UCSD-AML1 (cell line): ENCODE results near the gene CST7.
"Not testable (repeated sequence)": the region's sequence is repeated elsewhere in the genome, so short reads cannot be mapped to it uniquely, and the experiment has no call there.

Experiments
- DNase-seq: peaks from one replicate; lab custom pipeline; 2025; ENCODE audit not compliant: unreplicated experiment; lab: John Stamatoyannopoulos, UW

CST7 gene

DNA sequence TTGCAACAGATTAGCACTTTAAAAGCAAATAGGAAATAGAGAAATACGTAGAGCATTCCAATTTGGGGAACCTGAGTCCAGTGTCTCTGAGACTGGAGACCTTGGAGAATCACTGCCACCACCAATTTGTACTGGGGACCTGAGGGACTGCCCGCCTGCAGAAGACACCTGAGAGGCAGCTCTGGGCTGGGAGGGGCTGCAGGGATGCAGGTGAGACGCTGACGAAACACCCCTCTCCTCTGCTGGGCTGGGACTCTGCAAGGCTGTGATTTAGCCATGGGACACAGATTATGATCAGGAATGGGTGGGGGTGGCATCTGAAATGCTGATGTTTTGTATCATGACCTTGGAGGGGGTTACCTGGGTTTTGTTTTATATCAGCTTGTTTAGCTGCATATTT, 50.5 kb downstream of the CST7 start:
- no peak for DNase-seq

GRCh38 chr20:25000268-25000801, 51.3 kb downstream of the CST7 start:
- DNase-seq, result no peak

DNA sequence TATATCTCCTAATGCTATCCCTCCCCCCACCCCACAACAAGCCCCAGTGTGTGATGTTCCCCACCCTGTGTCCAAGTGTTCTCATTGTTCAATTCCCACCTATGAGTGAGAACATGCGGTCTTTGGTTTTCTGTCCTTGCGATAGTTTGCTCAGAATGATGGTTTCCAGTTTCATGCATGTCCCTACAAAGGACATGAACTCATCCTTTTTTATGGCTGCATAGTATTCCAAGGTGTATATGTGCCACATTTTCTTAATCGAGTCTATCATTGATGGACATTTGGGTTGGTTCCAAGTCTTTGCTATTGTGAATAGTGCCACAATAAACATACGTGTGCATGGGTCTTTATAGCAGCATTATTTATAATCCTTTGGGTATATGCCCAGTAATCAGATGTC, 52.3 kb downstream of the CST7 start:
- not testable (repeated sequence) for DNase-seq

GRCh38 chr20:25003002-25003401, 53.9 kb downstream of the CST7 start:
- no peak for DNase-seq

- DNase-seq, result no peak
These were observed 56.2 kb downstream of the CST7 start for GRCh38 chr20:25005220-25005619.

- DNase-seq, result no peak
These were observed 56.6 kb downstream of the CST7 start for GRCh38 chr20:25005661-25006060.

DNA sequence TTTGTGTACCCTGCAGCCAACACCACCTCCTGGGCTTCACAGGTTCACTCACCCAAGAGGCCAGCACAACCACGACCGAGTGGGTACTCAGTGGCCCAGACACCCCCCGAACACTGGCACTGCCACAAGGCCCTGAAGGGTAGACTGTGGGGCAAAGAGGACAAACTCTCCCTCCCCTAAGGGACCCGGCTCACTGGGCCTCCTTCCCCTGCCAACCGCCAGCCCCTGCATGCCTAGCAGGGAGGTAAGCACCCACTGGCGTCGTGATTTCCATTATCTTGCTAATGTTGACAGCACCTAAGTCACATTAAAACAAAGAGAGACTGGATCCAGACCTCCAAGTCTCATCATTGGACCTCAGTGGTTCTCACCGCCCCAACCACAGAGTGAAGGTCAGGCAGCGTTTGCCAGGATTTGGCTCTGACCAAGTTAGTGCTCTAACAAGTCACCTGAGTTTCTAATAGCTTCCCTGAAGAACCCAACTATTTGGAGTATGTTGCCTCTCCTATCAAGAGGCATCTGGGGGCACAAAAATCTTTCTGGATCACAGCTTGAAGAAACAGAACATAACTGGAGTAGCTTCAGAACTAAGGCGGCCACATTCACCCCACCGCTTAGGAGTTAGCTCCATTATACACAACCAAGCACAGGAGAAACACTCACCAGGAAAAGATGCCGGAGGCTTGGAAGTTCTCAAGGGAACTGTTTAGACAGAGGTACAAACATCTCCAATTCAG, 57.5 kb downstream of the CST7 start:
- no peak for DNase-seq

DNA sequence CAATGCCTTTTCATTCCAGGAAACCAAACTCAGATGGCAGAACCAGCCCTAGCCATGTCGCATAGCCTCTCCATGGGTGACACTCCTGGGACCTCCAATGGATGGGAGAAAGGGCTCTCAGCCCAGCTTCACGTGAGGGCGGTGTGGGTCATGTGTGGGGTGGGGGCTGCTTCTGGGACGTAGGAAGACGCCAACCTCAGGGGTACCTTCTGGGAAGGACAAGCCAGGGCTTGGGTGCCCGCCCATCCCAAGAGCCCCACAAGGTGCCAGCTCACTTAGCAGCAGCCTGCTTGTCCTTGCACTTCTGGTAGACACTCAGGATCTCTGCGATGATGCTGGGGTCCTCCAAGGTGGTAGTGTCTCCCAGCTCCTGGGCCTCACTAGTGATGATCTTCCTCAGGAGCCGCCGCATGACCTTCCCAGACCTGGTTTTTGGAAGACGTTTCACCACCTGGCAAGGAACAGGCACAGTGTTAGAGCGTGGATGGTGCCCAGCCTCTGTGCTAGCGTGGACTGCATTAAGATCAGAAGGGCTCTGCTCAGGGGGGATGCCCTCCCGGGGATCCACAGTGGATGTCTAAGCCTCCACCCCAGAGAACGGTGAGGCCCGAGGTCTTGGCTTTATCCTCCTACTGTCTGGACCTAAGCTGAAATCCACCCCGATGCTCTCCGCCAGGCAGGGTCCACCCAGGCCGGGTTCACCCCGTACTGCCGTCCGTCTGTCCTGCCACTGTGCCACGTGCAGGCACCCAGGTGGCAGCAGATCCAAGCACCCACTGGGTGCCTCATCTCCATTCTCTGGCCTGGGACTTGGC, 58.6 kb downstream of the CST7 start:
- no peak for DNase-seq

GRCh38 chr20:25008388-25009217, 59.5 kb downstream of the CST7 start:
- DNase-seq, result no peak
